Measurements from ENCODE around the gene HDAC4.

Gene HDAC4

GRCh38 chr2:239157269-239157668, 243.6 kb downstream of the HDAC4 start:
- Histone ChIP-seq H3K27ac (ENCODE audit: low read depth, low read length, poor library complexity, severe bottlenecking) (no peak overlapping the region), H3K4me2 (ENCODE audit: low read length) (no peak overlapping the region), H3K9me3 (ENCODE audit: low read length) (no peaks in the 10 kb centered on the region), H3K9ac (ENCODE audit: low read length) (no peak overlapping the region), H3K4me1 (ENCODE audit: insufficient read depth, low read length, severe bottlenecking) (no peaks in the 10 kb centered on the region), H3F3A (ENCODE audit: insufficient read depth, low read length) (no peaks in the 10 kb centered on the region), H3K79me2 (ENCODE audit: insufficient read depth, low read length) (no peaks in the 10 kb centered on the region), H4K20me1 (ENCODE audit: insufficient read depth, low read length) (no peaks in the 10 kb centered on the region), H3K9me2 (ENCODE audit: low read depth, low read length) (no peaks in the 10 kb centered on the region), H3K27me3 (ENCODE audit: insufficient read depth, low read length) (no peaks in the 10 kb centered on the region), H3K4me3 (ENCODE audit: low read depth, low read length, poor library complexity, severe bottlenecking) (no peak overlapping the region), H2AFZ (ENCODE audit: low read length) (no peak overlapping the region), H3K36me3 (ENCODE audit: insufficient read depth, low read length) (no peaks in the 10 kb centered on the region)
- TF ChIP-seq EZH2 (IDR thresholded peaks at IDR 0.05; ENCODE audit: borderline replicate concordance, low read length) (no peak), CTCF (IDR thresholded peaks at IDR 0.05; ENCODE audit: low read length) (no peak)

DNA sequence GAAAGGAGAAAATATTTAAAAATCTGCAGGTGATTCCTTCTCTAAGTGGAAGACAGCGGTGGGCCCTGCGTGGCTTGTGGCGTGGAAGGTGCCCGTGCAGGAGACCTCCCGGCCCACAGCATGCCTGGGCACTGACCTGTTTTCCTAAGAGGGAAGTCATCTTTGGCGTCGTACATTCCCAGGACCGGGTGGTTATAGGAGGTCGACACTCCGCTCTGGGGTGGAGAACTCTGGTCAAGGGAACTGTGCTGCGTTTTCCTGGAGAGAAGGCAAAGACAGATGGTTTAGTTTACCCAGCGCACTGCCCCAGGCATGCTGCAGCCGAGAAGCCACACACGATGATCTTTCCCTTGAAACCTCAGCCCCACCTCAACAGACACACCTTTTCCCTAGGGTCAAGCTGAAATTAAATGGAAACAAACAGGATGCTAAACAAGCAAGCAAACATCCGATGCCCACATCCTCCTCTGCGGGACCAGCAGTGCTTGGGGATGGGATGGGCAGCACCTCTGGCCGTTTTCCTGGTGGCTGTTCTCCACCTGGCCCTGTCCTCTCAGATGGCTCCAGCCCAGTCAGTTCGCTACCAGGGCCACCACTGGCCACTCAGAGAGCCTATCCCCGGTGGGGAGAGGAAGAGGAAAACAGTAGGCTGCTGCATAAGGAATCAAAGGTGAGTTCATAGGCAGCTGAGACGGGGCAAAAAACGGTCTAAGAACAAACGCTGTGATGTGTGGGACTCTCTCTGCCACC, 244.1 kb downstream of the HDAC4 start:
- H3K4me1 ChIP-seq (ENCODE audit: insufficient read depth, low read length, severe bottlenecking), result no peaks in the 10 kb centered on the region
- no peak overlapping the region for H2AFZ ChIP-seq (ENCODE audit: low read length)
- no peak overlapping the region for H3K4me3 ChIP-seq (ENCODE audit: low read depth, low read length, poor library complexity, severe bottlenecking)
- no peaks in the 10 kb centered on the region for H3K36me3 ChIP-seq (ENCODE audit: insufficient read depth, low read length)
- no peaks in the 10 kb centered on the region for H3K79me2 ChIP-seq (ENCODE audit: insufficient read depth, low read length)
- H3K9ac ChIP-seq (ENCODE audit: low read length), result no peak overlapping the region
- TF ChIP-seq CTCF (IDR thresholded peaks at IDR 0.05; ENCODE audit: low read length) (no peak), EZH2 (IDR thresholded peaks at IDR 0.05; ENCODE audit: borderline replicate concordance, low read length) (no peak)
- H4K20me1 ChIP-seq (ENCODE audit: insufficient read depth, low read length), result no peaks in the 10 kb centered on the region
- no peak overlapping the region for H3K4me2 ChIP-seq (ENCODE audit: low read length)
- no peak overlapping the region for H3K27ac ChIP-seq (ENCODE audit: low read depth, low read length, poor library complexity, severe bottlenecking)
- H3F3A ChIP-seq (ENCODE audit: insufficient read depth, low read length), result no peaks in the 10 kb centered on the region
- no peaks in the 10 kb centered on the region for H3K9me3 ChIP-seq (ENCODE audit: low read length)
- H3K9me2 ChIP-seq (ENCODE audit: low read depth, low read length), result no peaks in the 10 kb centered on the region
- H3K27me3 ChIP-seq (ENCODE audit: insufficient read depth, low read length), result no peaks in the 10 kb centered on the region

- H3K27me3 ChIP-seq (ENCODE audit: insufficient read depth, low read length), result no peaks in the 10 kb centered on the region
- no peaks in the 10 kb centered on the region for H3K9me2 ChIP-seq (ENCODE audit: low read depth, low read length)
- H2AFZ ChIP-seq (ENCODE audit: low read length), result no peak overlapping the region
- no peaks in the 10 kb centered on the region for H4K20me1 ChIP-seq (ENCODE audit: insufficient read depth, low read length)
- TF ChIP-seq EZH2 (IDR thresholded peaks at IDR 0.05; ENCODE audit: borderline replicate concordance, low read length) (no peak), CTCF (IDR thresholded peaks at IDR 0.05; ENCODE audit: low read length) (no peak)
- no peaks in the 10 kb centered on the region for H3K36me3 ChIP-seq (ENCODE audit: insufficient read depth, low read length)
- no peak overlapping the region for H3K4me3 ChIP-seq (ENCODE audit: low read depth, low read length, poor library complexity, severe bottlenecking)
- H3K9me3 ChIP-seq (ENCODE audit: low read length), result no peaks in the 10 kb centered on the region
- H3K9ac ChIP-seq (ENCODE audit: low read length), result no peak overlapping the region
- H3F3A ChIP-seq (ENCODE audit: insufficient read depth, low read length), result no peaks in the 10 kb centered on the region
- no peaks in the 10 kb centered on the region for H3K79me2 ChIP-seq (ENCODE audit: insufficient read depth, low read length)
- no peak overlapping the region for H3K27ac ChIP-seq (ENCODE audit: low read depth, low read length, poor library complexity, severe bottlenecking)
- H3K4me2 ChIP-seq (ENCODE audit: low read length), result no peak overlapping the region
- H3K4me1 ChIP-seq (ENCODE audit: insufficient read depth, low read length, severe bottlenecking), result no peaks in the 10 kb centered on the region
Observed at GRCh38 chr2:239155806-239156480, 244.9 kb downstream of the HDAC4 start.
